GM21576 (cell line): Measurements from ENCODE around the gene GET3.
"Not testable (repeated sequence)": the region's sequence is repeated elsewhere in the genome, so short reads cannot be mapped to it uniquely, and the experiment has no call there.

Source experiments
- ATAC-seq: cut with Tn5 transposase; IDR thresholded peaks from one replicate; pipeline ENCODE4 v1.9.1; 2021; ENCODE audit warnings: mild to moderate bottlenecking, moderate library complexity; ENCODE audit not compliant: unreplicated experiment

The GET3 gene

GRCh38 chr19:12790628-12791344 is 53.5 kb downstream of the GET3 start:
- ATAC-seq = no peak

- ATAC-seq = peak; percentile 26
These were observed 54.2 kb downstream of the GET3 start, which contains the start of gene JUNB for GRCh38 chr19:12791345-12792050. Gene JUNB (plus strand): TSS chr19:12791486. CDS start chr19:12791772, 286 bp downstream.

GRCh38 chr19:12792051-12792852 is 55.0 kb downstream of the GET3 start:
- ATAC-seq = no peak

- no peak for ATAC-seq
These were observed 55.6 kb downstream of the GET3 start for GRCh38 chr19:12792853-12793289.

- no peak for ATAC-seq
These were observed 56.2 kb downstream of the GET3 start for GRCh38 chr19:12793290-12794195.

GRCh38 chr19:12794196-12794941 is 57.1 kb downstream of the GET3 start:
- ATAC-seq = no peak

GRCh38 chr19:12794971-12795381 is 57.7 kb downstream of the GET3 start:
- ATAC-seq = no peak

GRCh38 chr19:12796146-12797071 is 59.1 kb downstream of the GET3 start:
- ATAC-seq = no peak

- ATAC-seq = no peak
These were observed 59.9 kb downstream of the GET3 start for GRCh38 chr19:12797141-12797587.

- ATAC-seq = not testable (repeated sequence)
These were observed 60.3 kb downstream of the GET3 start for GRCh38 chr19:12797607-12798006.
